ENCODE data around the gene STK4.

The STK4 gene

DNA sequence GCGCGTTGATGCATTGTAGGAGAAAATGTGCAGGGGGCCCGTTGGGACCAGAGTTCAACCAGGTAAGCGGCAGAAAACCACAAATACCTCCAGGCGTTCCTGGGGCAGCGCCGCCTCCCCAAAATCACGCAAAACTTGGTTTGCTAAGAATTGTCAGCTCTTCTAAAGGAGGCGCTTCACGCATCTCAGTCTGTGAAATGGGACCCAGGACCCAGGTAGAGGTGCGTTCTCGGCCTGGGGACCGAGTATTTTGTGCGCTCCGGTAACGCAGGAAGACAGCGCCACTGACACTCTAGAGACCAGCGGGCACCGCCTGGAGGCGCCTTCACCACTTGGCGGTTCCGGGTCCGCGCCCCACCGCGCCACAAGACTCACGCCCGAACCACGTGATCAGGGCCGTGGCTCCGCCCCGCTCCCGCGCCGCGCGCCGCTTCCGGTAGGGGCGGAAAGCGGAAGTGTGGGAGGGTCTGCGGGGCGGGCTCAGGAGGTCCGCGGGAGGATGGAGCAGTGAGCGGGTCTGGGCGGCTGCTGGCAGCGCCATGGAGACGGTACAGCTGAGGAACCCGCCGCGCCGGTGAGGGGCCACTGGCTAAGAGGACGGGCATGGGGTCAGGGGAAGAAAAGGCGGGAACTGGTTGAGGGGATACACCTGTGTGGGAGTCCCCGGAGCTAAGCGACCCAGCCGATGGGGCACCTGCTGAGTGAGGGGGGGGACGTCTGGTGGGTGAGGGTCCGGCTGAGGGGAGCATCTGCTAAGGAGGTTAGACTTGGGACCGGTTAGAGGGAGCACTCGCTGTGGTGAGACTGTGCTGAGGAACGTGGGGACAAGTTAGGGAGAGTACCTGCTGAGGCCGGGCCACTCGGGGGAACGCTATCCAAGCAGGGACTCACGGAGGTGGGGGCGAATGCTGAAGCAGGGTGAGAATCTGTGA, at the start of gene STK4:
TSS of gene STK4 (plus strand) at position 483 of the 932 bp plus-strand sequence. CDS start at position 540, 57 bp downstream.
- TF ChIP-seq CTCF (conservative IDR thresholded peaks at IDR 0.05; ENCODE audit: low read depth, low read length): peak; percentile 44
- DNase-seq (ENCODE audit: low read depth): peak; percentile 76
- H3K4me3 ChIP-seq (ENCODE audit: low read length): peak within 1 kb of the TSS; percentile 97

DNA sequence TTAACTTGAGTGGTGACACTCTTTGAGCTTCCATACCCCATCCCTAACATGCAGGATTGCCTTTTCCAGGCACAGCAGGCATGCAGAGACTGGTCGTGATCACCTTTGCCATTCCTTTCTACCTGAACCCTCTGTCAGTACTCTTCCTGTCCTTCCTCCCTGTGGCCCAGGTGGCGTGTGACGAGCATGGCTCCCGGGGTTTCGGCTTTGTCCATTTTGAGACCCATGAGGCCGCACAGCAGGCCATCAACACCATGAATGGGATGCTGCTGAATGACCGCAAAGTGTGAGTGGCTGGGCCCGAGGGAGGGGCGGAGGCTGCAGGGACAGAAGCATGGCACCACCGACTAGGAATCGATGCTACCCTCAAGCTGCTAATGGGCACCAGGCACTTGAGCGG, 49.7 kb upstream of the STK4 start:
- no peak overlapping the region for H3K4me3 ChIP-seq (ENCODE audit: low read length)
- DNase-seq (ENCODE audit: low read depth): no peak
- TF ChIP-seq CTCF (conservative IDR thresholded peaks at IDR 0.05; ENCODE audit: low read depth, low read length): no peak

GRCh38 chr20:44917399-44917798, 48.9 kb upstream of the STK4 start:
- no peak for TF ChIP-seq CTCF (conservative IDR thresholded peaks at IDR 0.05; ENCODE audit: low read depth, low read length)
- no peak overlapping the region for H3K4me3 ChIP-seq (ENCODE audit: low read length)

GRCh38 chr20:44918342-44918741, 48.0 kb upstream of the STK4 start:
- DNase-seq (ENCODE audit: low read depth): no peak
- TF ChIP-seq CTCF (conservative IDR thresholded peaks at IDR 0.05; ENCODE audit: low read depth, low read length): no peak
- H3K4me3 ChIP-seq (ENCODE audit: low read length): no peak overlapping the region

More at GRCh38 chr20:44917399-44917798, 48.9 kb upstream of the STK4 start:
- DNase-seq (ENCODE audit: low read depth): no peak

- TF ChIP-seq CTCF (conservative IDR thresholded peaks at IDR 0.05; ENCODE audit: low read depth, low read length): no peak
- DNase-seq (ENCODE audit: low read depth): no peak
- H3K4me3 ChIP-seq (ENCODE audit: low read length): no peak overlapping the region
Observed at GRCh38 chr20:44918761-44919160, 47.6 kb upstream of the STK4 start.

DNA sequence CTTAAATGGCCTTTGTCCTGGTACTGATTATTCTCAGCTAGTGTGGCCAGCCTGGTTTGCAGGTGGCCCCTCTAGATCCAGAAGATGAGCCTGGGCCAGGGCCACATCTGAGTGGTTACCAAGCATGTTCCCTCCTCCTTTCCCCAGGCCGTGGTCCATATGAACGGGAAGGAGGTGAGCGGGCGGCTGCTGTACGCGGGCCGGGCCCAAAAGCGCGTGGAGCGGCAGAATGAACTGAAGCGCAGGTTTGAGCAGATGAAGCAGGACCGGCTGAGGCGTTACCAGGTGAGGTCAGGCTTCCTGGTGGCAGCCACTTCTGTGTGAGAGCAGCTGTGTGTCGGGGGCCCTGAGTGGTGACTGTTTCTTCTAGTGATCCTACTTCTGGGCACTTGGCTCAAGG, 44.9 kb upstream of the STK4 start:
- no peak for DNase-seq (ENCODE audit: low read depth)
- no peak overlapping the region for H3K4me3 ChIP-seq (ENCODE audit: low read length)
- no peak for TF ChIP-seq CTCF (conservative IDR thresholded peaks at IDR 0.05; ENCODE audit: low read depth, low read length)

DNA sequence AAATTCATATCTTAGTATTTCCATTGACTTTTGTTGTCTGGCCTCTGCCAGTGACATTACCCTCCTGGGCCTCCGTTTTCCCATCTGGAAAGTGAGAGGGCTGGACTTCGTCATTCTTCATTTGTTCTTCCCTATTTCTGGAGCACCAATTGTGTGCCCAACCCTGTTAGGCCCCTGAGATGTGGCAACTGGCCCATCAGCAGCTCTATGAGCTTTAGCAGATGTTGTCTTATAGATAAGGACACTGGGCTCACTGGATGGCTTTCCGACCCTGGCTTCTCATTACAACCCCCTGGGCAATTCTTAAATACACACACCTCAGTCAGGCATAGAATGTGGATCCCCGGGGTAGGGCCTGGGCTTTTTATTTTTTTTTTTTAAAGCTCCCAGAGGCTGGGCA, 41.8 kb upstream of the STK4 start:
- no peak for TF ChIP-seq CTCF (conservative IDR thresholded peaks at IDR 0.05; ENCODE audit: low read depth, low read length)
- no peak for DNase-seq (ENCODE audit: low read depth)
- H3K4me3 ChIP-seq (ENCODE audit: low read length): no peak overlapping the region
